NCI-H510A treated with DMSO at 0.1 percent for 48 hours (cell line): Measurements from ENCODE around the gene USP24.
"Not testable (repeated sequence)": the region's sequence is repeated elsewhere in the genome, so short reads cannot be mapped to it uniquely, and the experiment has no call there.

Source experiments
- DNase-seq: peaks from one replicate; lab custom pipeline; 2025; lab: John Stamatoyannopoulos, UW

Gene USP24

DNA sequence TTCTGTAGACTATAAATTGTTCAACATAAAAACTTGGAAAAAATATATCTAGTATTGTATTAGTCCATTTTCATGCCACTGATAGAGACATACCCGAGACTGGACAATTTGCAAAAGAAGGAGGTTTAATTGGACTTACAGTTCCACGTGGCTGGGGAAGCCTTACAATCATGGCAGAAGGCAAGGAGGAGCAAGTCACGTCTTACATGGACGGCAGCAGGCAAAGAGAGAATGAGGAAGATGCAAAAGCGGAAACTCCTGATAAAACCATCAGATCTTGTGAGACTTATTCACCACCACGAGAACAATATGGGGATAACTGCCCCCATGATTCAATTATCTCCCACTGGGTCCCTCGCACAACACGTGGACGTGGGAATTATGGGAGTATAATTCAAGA, 15.4 kb downstream of the USP24 start:
- DNase-seq, result not testable (repeated sequence)

DNA sequence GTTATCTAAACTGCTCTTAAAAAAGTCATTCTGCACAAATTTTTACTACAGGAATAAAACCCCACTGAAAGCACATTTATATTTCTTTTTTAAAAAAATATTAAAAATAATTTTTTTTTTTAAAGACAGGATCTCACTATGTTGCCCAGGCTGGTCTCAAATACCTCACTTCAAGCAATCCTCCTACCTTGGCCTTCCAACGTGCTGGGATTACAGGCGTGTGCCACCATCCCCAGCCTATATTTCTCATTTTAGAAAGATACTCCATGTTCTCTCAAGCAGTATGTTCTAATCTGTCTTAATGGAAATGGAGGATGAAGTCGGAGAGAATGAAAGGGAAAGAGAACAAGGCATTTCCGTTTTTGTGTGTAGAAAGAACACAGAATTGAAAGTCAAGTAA, 17.1 kb downstream of the USP24 start:
- no peak for DNase-seq

DNA sequence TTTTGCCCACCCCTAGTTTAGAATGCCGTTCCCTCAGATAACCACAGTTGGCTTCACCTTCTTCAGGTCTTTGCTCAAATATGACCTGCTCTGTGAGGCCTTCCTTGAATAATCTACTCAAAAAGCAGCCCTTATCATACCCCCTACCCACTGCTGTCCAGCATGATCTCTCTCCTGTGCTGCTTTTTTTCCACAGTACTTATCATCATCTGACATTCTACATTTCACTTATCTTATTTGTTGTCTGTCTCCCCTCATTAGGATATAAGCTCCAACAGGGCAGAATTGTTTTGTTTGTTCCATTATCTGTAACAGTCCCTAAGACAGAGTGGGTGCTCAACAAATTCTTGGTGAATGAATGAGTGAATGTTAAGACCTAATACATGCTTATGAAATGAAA, 18.1 kb downstream of the USP24 start:
- DNase-seq, result no peak

DNA sequence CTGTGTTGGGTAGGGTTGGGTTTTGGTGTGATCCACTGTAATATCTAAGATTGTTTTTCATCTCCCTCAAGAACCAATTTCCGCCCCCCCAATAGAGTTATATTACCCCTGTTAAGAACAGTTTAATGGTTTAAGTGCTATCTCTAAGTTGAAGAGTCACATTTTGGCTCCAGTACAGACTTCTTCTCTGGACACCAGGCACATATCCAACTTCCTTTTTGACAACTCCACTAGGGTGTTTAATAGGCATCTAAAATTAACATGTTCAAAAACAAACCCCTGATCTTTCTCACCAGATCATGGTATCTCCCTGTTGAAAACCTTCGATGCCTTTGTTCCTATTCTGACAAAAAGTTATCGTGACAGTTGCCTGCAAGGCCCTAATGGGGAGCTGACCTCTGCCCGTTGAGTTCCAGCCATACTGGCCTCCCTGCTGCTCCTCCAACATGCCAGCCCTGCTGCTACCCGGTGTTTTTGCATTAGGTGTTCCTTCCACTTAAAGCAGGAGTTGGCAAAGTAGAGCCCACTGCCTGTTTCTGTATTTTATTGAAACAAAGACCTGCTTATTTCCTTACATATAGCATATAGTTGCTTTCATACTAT, 18.6 kb downstream of the USP24 start:
- no peak for DNase-seq

DNA sequence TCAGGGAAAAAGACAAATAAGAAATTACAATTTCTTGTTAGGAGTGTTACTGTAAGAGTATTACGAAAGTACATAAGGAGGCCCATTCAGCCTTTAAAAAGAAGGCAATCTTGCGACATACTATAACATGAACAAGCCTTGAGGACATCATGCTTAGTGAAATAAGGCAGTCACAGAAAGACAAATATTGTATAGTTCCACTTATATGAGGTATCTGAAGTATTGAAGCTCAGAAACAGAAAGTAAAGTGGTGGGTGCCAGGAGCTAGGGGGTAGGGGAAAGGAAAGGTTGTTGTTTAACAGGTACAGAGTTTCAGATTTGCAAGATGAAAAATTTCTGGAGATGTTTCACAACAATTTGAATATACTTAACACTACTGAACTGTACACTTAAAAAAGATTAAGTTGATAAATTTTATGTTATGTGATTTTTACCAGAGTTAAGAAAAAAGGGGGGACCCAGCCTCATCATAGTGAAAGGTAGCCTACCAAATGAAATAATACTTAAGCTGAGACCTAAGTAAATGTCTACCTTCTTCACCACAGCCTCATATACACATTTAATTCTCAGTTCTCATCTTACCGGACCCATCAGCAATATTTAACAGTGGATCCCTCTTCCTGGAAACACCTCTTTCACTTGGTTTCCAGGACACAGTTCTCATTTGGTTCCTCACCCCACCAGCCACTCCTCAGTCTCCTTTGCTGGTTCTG, 19.5 kb downstream of the USP24 start:
- no peak for DNase-seq

DNA sequence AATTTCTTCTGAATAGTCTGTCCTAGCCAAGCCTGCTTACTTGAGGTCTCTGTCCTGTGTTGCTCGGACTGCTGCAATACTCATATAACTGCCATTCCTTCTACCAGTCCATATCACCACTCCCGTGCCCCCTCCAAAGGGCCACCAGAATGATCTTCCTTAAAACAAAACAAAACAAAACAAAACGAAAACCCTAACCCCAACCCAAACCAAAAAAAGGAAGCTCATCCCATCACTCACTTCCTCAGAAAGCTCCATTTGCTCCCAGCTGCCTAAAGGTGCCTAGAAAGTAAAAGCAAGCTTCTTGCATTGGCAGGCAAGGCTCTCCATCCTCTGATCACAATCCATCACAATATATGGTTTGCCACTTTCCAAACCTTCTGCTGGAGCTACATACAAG, 20.3 kb downstream of the USP24 start:
- no peak for DNase-seq

DNA sequence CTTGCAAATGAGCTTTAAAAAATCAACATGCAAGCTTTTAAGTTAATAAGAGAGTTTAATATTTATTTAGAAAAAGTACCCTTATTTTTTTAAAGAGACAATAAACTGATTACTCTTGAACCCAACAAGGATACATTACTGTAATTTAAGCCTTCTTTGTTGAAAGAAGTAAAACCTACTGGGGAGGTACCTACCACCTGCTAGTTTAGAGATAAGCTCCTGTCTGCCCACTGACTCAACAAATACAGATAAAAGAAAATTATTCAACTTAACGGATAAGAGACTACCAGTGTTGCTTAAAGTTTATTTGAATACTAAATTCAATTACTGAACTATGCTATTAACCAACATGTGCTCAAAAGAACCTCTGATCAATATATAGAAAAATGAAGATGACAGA, 23.1 kb downstream of the USP24 start:
- DNase-seq, result no peak

DNA sequence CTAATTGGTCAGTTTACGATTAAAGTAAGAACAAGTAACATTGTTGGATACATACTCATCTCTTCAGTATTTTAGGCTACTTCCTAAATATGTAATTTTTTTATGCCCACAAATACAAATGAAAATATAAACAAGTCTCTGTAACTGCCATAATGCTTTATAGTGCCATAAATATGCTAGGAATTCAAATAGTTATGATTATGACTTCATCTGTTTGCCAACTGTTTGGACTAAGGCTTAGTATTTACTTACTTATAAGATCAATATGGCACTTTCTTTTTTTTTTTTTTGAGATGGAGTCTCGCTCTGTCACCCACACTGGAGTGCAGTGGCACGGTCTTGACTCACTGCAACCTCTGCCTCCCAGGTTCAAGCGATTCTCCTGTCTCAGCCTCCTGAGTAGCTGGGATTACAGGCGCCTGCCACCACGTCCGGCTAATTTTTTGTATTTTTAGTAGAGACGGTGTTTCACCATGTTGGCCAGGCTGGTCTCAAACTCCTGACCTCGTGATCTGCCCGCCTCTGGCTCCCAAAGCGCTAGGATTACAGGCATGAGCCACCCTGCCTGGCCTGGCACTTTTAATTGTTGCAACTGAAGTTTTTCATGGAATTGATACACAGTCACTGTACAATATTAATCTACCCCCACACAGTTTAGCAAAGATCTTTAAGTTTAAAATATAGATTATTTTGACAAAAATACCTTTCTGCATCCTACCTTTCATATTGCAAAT, 23.8 kb downstream of the USP24 start:
- not testable (repeated sequence) for DNase-seq

DNA sequence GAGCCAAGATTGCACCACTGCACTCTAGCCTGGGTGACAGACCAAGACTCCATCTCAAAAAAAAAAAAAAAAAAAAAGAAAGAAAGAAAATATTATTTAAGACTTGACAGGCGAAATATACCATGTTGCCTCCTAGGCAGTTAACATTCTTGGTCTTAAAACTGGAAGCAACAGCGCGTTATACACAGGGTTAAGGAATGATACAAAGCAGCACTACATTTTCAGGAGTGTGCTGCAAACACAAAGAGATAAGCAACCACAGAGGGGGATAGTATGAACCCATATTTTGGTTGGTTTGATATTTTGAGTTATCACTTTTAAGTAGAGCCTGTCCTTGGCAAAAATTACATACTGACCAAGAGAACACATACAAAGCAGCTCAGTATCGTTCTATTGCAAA, 25.1 kb downstream of the USP24 start:
- DNase-seq, result no peak

DNA sequence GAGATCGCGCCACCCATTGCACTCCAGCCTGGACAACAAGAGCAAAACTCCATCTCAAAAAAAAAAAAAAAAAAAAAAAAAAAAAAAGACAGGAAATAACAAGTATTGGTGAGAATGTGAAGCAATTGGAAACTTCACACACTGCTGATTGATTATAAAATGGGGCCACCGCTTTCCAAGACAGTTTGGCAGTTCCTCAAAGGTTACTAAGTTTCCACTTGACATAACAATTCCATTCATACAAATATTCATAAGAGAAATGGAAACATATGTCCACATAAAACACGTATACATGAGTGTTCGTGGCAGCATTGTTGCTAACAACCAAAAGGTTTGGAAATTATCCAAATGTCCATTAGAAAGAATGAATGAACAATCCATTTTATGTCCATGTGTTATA, 26.3 kb downstream of the USP24 start:
- DNase-seq, result no peak

DNA sequence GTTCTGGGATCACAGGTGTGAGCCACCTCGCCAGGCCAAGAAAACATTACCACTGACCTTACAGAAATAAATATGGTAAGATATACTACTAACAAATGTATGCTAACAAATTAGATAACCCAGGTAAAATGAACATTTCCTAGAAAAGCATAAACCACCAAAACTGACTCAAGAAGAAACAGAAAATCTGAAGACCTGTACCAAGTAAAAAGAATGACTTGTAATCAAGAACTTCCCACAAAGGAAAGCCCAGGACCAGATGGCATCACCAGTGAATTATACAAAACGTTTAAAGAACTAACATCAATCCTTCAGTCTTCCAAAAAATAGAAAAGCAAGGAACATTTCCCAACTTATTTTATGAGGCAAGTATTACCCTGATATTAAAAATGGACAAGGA, 29.3 kb downstream of the USP24 start:
- no peak for DNase-seq

DNA sequence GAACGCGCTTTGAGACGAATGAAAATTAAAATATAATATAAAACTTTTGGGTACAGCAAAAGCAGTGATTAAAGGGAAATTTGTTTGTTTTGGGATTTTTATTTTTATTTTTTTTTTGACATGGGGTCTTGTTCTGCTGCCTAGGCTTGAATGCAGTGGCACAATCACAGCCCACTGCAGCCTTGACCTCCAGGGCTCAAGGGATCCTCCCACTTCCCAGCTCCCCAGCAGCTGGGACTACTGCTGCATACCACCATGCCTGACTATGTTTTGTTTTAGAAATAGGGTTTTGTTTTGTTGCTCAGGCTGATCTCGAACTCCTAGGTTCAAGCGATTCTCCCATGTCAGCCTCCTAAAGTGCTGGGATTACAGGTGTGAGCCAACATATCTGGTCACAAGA, 30.3 kb downstream of the USP24 start:
- no peak for DNase-seq

DNA sequence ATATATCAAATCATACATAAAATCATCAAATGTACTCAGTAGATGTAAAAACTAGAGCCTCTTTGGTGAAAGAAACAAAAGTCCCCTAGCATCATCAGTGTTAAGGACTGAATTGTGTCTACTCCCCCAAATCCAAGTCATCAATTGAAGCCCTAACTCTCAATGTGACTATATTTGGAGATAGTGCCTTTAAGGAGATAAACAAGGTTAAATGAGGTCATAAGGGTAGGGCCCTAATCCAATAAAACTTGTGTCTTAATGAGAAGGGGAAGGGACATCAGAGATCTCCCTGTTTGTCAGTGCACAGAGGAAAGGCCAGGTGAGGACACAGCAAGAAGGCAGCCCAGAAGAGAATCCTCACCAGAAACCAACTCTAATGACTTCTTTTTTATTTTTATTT, 33.5 kb downstream of the USP24 start:
- DNase-seq, result no peak

DNA sequence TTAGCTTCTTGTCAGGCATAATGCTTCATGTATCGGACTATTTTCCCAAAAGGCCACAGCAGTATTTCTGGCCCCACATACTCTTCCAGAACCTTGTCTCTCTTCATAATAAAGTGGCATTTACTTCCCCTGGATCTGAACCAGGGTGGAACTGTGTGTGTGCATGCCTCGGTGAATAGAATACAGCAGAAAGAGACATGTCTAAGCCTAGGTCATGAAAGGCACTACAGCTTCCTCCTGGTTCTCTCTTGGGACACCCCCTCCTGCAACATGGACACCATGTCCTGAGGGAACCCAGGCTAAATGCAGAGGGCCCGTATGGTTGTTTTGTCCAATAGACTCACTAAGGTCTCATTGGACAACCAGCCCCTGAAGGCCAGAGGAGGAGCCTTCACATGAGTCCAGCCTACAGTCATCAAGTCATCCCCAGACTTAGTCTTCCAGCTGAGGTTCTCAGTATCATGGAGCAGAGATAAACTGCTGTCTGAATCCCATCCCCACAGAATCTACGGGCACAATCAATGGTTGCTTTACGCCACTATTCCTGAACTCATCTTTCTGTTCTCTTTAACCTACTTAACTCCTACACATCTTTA, 35.0 kb downstream of the USP24 start:
- DNase-seq, result no peak

DNA sequence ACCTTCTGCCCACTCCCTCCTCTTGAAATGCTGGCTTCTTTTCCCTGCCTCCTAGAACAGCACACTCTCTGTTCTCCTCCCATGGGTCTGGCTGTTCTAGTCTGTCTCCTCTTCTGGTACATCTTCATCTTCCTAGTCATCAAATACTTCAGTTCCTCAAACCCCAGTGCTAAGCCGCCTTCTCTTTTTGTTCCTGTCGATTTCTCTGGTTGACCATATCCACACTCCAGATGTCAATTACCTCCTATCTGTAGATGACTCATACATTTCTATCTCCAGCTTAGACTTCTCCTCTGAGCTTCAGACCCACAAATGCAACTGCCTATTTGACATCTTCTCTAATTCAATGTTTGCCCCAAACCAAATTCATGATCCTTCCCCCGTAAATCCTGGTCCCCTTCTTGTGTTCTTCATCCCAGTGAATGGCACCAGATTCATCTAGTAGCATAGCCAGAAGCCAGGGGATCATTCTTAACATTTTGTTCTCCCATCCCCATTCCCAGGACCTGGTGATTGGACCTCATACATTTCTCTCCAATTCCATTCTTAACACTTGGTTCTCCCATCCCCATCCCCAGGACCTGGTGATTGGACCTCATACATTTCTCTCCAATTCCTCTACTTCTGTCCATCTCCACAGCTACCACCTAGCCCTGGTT, 35.9 kb downstream of the USP24 start:
- DNase-seq, result no peak

DNA sequence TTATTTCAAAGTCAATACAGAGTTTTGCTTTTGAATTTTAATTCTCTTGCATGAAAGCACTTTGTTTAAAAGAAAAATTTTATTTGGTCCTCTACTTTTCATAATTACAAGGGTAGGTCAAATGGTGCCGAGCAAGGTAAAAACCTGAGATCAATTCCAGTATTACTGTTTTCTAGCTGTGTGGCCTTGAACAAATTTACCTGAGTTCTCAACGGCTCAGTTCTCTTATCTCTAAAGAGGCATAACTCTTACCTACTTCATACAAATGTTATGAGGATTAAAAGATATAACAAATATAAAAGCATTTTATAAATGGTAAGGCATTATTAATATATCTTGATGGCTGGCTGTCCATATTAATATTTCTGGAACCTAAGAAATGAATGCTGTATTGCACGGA, 42.5 kb downstream of the USP24 start:
- no peak for DNase-seq

DNA sequence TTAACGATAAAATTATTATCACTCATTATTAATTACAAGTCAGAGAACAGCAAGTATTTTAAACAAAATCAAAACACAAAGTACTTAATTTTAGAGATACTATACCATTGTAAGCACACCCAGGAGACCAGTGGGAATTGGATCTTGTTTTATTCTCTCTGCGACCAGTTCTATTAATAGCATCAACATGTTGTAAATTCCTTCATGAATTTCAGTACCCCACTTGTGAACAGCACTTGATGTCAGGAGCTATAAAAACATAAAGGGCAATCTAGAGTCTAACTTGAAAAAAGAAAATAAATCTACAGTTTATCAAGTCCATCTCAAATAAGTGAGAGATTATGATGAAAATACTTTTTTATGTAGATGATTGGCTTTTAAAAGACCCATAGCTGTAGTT, 42.9 kb downstream of the USP24 start:
- DNase-seq, result no peak

DNA sequence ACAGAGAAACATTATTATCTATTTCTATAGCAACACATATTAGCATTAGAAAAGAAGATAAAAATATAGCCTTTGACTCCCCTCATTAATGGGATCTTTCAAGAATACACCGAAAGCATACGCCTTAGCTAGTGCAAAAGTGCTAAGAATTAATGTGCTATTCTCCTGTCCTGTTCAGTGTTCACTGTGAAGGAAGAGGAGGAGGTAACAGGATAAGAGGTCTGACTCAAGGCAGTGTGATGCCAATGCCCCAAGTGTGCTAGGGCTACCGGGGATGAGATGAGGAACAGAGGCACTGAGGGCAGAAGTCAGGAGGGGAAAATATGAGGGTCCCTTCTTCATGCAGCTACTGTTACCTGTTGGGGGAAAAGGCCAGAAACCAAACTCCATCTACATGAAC, 43.5 kb downstream of the USP24 start:
- DNase-seq, result no peak

DNA sequence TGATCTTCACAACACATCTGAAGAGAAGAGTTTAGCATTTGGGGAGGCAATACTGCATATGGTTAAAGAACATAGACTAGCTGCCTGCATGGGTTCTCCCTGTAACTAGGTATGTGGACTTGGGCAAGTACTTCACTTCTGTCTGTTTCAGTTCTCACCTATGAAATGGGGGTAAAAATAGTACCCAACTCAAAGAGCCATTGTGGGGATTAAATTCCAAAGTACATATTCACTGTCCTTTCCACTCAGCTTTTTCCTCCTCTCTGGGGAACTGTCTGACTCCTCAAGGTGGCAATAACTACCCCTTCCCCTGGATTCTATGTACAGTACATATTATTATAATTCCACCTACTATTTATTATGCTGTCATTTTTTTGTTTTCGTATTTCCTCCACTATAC, 44.7 kb downstream of the USP24 start:
- no peak for DNase-seq

DNA sequence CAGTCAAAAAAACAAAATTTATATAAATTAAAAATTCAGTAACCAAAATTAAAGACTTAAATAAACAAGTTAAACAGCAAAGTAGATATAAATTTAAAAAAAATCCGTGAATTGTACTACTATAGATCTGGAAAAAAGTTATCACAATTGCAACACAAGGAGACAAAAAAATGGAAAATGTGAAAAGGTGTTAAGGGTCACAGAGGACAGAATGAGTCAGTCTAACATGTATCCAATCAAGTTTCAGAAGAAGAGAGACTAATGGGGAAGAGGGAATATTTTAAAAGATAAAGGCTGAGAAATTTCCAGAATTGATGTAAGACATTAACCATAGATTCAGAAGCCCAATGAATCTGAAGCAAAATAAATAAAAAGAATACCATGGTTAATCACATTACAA, 46.0 kb downstream of the USP24 start:
- no peak for DNase-seq

DNA sequence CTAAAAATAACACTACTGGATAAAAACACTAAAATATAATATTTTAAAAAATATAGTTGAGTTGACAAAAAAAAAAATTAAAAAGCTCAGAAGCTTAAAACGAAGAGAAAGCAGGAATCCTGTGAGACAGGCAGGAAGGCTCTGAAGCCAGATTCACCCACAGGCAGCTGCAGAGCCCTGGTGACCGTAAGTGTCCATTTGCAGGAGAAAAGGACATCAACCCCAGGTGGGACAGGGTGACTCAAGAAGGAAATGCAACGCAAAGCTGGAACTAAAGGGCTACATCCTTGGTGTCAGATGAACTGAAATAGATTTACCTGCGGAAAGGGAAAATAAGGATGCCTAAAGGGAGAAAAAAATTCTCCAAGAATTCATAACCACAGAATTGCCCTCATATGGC, 46.8 kb downstream of the USP24 start:
- no peak for DNase-seq

DNA sequence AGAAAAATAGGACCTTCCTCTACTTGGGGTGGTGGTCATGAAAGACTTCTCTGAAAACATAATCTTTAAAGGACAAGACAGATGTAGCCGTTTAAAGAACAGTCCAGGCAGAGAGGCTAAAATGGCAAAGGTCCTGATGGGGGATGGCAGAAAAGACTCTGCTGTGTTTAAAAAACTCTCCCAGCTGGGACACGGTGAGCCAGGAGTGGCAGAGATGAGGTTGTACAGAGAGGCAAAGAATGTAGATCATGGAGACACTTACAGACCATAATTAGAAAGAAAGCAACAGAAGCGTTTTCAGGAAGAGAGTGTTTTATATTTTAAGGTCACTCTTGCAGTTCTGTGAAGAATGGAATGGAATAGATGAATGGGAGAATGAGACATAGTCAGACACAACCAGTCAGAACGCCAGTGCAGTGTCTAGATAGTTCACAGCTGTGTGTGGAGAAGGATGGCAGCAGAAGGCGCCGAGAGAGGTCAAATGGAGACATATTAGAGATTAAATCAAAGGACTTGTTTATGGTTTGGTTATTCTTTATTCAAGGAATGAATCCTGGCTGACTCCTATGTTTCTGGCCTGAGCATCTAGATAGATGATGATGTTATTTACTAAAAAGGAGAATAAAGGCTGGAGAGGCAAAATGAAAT, 47.8 kb downstream of the USP24 start:
- DNase-seq, result no peak
